DND-41 (cell line): ENCODE measurements around the gene TBPL1.

Experiments
- CTCF ChIP-seq: IDR thresholded peaks from 2 replicates; pipeline ENCODE4 v1.5.1; 2012; ENCODE audit warnings: borderline replicate concordance, low read length, moderate library complexity, mild to moderate bottlenecking; ENCODE audit not compliant: poor library complexity, severe bottlenecking; ENCODE audit errors: extremely low read depth
- EZH2 ChIP-seq: IDR thresholded peaks from 3 replicates; pipeline ENCODE4 v1.6.1; 2012; ENCODE audit warnings: borderline replicate concordance, low read depth, mild to moderate bottlenecking, moderate library complexity, low read length, inconsistent platforms; ENCODE audit not compliant: severe bottlenecking

DNA sequence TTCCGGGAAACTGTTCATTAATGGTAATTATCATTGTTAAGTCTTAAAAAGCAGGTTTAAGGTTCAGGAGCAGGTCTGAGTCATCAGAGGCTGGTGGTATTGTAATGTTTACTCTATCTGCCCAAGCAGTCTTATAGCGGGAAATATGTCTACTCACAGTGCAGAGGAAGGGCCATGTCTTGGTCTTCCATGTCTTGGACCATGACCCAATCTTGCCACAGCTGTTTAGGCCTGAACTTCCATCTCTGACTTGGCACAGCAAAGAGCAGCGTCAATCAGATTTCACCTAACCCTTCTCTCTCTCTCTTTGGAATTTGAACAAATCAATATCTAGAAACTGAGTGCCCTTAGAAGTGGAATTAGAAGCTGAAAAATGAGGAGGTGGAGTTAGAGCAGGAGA is 73.6 kb downstream of the TBPL1 start:
- TF ChIP-seq CTCF (no peak), EZH2 (no peak)
